ENCODE results near the gene TBC1D25.

DNA sequence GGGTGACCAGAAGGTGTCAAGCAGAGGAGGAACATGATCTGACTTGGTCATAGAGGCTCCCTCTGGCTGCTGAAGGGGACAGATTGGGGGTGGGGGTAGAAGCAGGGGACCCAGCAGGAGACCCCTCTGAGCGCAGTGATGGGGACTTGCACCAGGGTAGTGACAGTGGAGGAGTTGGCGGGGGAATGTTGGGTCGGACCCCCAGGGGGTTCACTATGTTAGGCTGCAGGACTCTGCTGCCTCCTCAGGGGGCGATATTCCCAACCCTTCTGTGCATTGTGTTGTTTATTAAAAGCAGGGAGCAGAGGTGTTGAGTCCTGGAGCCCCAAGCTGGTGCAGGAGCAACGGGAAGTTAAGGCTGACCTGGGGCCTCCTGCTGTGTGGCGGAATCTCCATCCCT lies 66.6 kb downstream of the TBC1D25 start:
- TF ChIP-seq POLR2AphosphoS5 (IDR thresholded peaks at IDR 0.05; ENCODE audit: low read depth) (no peak), SPI1 (IDR thresholded peaks at IDR 0.05; ENCODE audit: borderline replicate concordance, low read depth) (no peak)
- TF ChIP-seq, protein P1, sequence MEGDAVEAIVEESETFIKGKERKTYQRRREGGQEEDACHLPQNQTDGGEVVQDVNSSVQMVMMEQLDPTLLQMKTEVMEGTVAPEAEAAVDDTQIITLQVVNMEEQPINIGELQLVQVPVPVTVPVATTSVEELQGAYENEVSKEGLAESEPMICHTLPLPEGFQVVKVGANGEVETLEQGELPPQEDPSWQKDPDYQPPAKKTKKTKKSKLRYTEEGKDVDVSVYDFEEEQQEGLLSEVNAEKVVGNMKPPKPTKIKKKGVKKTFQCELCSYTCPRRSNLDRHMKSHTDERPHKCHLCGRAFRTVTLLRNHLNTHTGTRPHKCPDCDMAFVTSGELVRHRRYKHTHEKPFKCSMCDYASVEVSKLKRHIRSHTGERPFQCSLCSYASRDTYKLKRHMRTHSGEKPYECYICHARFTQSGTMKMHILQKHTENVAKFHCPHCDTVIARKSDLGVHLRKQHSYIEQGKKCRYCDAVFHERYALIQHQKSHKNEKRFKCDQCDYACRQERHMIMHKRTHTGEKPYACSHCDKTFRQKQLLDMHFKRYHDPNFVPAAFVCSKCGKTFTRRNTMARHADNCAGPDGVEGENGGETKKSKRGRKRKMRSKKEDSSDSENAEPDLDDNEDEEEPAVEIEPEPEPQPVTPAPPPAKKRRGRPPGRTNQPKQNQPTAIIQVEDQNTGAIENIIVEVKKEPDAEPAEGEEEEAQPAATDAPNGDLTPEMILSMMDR (IDR thresholded peaks at IDR 0.05; ENCODE audit: insufficient read depth, low read length) = no peak
- TF ChIP-seq, protein P2, sequence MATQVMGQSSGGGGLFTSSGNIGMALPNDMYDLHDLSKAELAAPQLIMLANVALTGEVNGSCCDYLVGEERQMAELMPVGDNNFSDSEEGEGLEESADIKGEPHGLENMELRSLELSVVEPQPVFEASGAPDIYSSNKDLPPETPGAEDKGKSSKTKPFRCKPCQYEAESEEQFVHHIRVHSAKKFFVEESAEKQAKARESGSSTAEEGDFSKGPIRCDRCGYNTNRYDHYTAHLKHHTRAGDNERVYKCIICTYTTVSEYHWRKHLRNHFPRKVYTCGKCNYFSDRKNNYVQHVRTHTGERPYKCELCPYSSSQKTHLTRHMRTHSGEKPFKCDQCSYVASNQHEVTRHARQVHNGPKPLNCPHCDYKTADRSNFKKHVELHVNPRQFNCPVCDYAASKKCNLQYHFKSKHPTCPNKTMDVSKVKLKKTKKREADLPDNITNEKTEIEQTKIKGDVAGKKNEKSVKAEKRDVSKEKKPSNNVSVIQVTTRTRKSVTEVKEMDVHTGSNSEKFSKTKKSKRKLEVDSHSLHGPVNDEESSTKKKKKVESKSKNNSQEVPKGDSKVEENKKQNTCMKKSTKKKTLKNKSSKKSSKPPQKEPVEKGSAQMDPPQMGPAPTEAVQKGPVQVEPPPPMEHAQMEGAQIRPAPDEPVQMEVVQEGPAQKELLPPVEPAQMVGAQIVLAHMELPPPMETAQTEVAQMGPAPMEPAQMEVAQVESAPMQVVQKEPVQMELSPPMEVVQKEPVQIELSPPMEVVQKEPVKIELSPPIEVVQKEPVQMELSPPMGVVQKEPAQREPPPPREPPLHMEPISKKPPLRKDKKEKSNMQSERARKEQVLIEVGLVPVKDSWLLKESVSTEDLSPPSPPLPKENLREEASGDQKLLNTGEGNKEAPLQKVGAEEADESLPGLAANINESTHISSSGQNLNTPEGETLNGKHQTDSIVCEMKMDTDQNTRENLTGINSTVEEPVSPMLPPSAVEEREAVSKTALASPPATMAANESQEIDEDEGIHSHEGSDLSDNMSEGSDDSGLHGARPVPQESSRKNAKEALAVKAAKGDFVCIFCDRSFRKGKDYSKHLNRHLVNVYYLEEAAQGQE (IDR thresholded peaks at IDR 0.05; ENCODE audit: insufficient replicate concordance, low read depth) = no peak
